Heart left ventricle (tissue), 13 donors: Measurements from ENCODE around the gene PMEL.
"Not testable (repeated sequence)": the region's sequence is repeated elsewhere in the genome, so short reads cannot be mapped to it uniquely, and the experiment has no call there.

Source experiments
- POLR2A ChIP-seq, 2 donors: fragments of 450-650 bp; IDR thresholded peaks; one replicate each; pipeline ENCODE4 v1.6.1; 2017; ENCODE audit warnings: antibody characterized with exemption in 2 of 2, mild to moderate bottlenecking in 2 of 2, moderate library complexity in 2 of 2
- TF ChIP-seq, protein P1 (sequence below), 12 donors: fragments of 200-600 bp; sonication (generic) in 4 of 12; IDR thresholded peaks; one replicate each; pipeline versions ENCODE4 v1.5.0 to v1.8.0; 2018 to 2022; ENCODE audit warnings: antibody characterized with exemption in 12 of 12, mild to moderate bottlenecking in 5 of 12
- donor health status: ischemic (EF 13 %, LVEDD 7.1; RV severe dilation, severe dysfunction).
- donor health status: DM: no; HTN: yes; CAD: no.
- donor health status: DM: no; HTN: no; CAD: no.
- donor health status: ischemic (EF 25% LVEDD 6.9; RV normal size, moderate dysfunction).
- donor health status: ischemic (EF 25% LVEDD 5.7; RV mildly dilated, moderate dysfunction).
- donor health status: ischemic (EF 35%, LVEDD 5.7; RV mildly dilated, moderate dysfunction).
- donor health status: nonischemic (EF 11% LVEDD 7.7; RV severe dilation, severe dysfunction).
- donor health status: DM: yes; HTN: yes; CAD: no.
- donor health status: PGD.
- donor health status: ischemic (EF 29% LVEDD 5.4; RV normal size, mild dysfunction).
- donor health status: nonischemic (EF 23%, LVEDD 6.1; RV moderate dilation, normal function).

GRCh38 chr12:55999522-55999921, 33.7 kb upstream of the PMEL start:
- TF ChIP-seq, protein P1, sequence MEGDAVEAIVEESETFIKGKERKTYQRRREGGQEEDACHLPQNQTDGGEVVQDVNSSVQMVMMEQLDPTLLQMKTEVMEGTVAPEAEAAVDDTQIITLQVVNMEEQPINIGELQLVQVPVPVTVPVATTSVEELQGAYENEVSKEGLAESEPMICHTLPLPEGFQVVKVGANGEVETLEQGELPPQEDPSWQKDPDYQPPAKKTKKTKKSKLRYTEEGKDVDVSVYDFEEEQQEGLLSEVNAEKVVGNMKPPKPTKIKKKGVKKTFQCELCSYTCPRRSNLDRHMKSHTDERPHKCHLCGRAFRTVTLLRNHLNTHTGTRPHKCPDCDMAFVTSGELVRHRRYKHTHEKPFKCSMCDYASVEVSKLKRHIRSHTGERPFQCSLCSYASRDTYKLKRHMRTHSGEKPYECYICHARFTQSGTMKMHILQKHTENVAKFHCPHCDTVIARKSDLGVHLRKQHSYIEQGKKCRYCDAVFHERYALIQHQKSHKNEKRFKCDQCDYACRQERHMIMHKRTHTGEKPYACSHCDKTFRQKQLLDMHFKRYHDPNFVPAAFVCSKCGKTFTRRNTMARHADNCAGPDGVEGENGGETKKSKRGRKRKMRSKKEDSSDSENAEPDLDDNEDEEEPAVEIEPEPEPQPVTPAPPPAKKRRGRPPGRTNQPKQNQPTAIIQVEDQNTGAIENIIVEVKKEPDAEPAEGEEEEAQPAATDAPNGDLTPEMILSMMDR (IDR thresholded peaks at IDR 0.05) = not testable (repeated sequence)
- not testable (repeated sequence) for TF ChIP-seq POLR2A (IDR thresholded peaks at IDR 0.05)
